GM12801 (cell line): Measurements from ENCODE around the gene INSR.

ENCODE experiments used
- TF ChIP-seq, protein P1 (sequence below): IDR thresholded peaks from one replicate; pipeline ENCODE4 v1.5.1; 2011; ENCODE audit warnings: control low read depth; ENCODE audit not compliant: insufficient read length; ENCODE audit errors: extremely low read depth

INSR gene

DNA sequence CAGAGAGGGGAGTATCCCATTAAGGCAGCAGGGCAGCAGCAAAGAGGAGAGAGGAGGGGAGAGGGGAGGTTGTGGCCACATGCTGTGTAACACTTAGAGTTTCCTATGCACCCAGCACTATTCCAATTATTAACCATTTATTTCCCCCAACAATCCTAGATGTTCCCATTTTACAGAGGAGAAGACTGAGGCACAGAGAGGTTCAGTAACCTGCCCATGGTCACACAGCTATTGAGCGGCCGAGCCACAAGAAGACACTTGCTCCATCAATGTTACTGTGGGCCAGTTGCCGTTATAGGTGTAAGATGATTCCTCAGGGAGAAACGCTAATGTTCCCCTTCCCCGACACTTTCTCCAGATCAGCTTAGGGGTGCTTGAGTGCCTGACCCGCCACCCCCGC lies 69.2 kb downstream of the INSR start:
- TF ChIP-seq, protein P1, sequence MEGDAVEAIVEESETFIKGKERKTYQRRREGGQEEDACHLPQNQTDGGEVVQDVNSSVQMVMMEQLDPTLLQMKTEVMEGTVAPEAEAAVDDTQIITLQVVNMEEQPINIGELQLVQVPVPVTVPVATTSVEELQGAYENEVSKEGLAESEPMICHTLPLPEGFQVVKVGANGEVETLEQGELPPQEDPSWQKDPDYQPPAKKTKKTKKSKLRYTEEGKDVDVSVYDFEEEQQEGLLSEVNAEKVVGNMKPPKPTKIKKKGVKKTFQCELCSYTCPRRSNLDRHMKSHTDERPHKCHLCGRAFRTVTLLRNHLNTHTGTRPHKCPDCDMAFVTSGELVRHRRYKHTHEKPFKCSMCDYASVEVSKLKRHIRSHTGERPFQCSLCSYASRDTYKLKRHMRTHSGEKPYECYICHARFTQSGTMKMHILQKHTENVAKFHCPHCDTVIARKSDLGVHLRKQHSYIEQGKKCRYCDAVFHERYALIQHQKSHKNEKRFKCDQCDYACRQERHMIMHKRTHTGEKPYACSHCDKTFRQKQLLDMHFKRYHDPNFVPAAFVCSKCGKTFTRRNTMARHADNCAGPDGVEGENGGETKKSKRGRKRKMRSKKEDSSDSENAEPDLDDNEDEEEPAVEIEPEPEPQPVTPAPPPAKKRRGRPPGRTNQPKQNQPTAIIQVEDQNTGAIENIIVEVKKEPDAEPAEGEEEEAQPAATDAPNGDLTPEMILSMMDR, result no peak

DNA sequence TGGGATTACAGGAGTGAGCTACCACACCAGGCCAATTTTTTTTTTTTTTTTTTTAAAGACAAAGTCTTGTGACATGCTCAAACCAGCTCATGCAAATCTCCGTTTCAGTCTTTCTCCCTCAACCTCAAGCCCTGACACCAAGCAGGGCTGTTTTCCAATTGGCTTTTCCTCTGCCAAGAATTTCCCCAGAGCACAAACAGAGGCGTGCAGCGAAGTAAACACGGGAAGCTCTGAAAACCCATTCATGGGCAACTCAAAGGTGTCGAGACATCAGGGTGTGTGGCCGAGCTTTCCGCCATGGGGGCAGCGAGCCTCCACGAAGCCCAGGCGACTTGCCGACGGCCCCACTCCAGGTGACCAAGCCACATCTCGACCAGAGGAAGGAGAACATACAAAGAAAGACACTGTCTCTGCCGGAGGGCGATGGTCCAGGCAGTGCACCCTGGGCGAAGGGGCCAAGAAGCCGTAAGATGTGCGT lies 70.0 kb downstream of the INSR start:
- TF ChIP-seq, protein P1, result no peak

DNA sequence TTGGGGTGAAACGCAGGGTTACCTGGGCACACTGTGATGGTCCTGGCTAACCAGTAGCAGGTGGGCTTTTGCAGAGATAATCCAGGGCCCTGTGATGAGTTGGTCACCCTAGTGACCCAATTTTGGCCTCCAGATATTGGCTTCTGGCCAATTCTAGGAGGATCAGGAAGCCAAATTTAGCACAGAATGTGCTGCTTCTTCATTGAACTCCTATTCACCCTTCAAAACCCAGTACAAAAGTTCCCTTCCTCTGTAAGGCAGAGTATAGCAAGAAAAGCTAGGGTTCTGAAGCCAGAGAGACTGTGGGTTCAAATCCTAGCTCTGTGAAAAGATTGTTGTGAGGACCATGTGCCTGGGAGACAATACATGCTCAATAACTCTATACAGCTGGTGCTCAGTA lies 70.8 kb downstream of the INSR start:
- TF ChIP-seq, protein P1, result no peak

DNA sequence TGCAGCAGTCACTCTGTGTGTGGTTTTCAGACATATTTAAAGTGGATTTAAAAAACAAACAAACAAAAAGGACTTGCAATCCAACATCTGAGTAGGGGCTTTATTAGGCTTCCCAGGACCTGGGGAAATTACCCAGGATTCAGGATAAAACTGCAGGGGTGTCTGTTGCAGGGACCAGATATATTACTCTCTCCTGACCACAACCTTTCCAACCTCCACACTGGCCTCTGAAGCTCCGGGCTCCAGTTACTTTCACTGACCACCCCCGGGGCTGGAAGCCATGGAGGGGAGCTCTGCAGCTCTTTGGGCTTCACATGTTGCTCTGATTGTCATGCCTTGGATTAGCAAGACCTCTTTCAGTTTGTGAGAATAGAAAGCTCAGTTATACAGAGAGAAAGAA lies 75.2 kb downstream of the INSR start:
- TF ChIP-seq, protein P1, result no peak

DNA sequence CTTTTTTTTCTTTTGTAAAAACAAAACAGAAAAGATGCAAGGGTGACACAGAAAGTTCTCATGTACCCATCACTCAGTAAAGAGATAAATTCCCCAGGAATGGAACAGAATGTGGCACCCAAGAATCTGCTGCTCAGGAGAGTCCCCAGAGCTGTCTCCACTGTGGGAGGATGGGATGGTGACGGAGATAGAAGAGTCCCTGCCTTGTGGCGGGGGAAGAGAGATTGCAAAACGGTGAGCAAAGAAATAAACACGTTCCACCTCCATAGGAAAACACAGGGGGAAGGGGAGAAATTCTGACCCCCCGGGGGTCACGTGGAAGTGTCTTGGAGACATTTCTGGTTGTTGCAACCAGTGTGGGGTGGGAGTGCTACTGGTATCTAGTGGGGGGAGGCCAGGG lies 76.4 kb downstream of the INSR start:
- TF ChIP-seq, protein P1, result no peak

DNA sequence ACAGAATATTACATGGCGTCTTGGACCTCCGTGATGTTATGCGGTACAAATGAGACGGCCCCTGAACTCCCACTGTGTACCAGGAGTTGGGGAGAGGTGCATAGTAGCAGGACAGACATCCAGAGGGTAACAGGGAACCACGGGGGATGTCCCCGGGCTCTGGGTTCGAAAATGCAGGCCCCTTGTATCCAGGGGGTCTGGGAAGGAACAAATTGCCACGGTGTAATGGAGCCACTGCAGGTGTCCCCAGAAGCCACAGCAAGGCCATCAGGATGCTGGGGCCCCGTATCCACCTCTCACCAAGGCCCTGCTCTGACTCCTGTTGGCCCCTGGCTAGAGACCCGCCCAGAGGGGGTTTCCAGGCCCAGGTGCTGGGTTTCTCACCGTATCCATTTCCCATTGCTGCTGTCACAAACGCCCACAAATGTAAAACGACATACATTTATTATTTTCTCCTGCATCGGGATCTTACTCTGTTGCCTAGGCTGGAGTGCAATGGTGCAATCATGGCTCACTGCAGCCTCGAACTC lies 77.8 kb downstream of the INSR start:
- TF ChIP-seq, protein P1, result no peak

DNA sequence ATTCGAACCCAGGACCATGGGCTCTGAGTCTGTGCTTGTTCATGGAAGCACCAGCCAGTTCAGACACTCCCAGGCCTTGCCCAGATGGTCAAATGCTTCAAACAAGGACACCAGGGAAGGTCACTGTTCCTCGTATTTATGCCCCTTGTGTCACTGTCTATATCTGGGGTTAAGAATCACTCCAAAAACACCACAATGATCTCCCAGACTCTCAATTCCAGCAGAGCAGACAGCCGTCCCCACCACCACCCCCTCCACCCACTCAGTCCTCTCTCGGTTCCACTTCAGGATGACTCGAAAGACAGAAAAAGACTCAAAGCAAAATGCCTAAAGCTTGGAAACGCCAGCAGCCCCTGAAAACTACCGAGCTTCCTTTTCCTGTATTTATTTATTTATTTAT lies 79.0 kb downstream of the INSR start:
- TF ChIP-seq, protein P1, result no peak
